Stimulated activated CD4-positive, alpha-beta T cell treated with anti-CD3 and anti-CD28 coated beads, Interleukin-1b, Interleukin-23, amount 100 ng/mL, for 1 hour (primary cell): ENCODE data around the gene LRP1B.
"Not testable (repeated sequence)": the region's sequence is repeated elsewhere in the genome, so short reads cannot be mapped to it uniquely, and the experiment has no call there.

Experiments
- DNase-seq, 2 donors: peaks; one replicate each; pipeline ENCODE4 v3.0.0-alpha.2; 2020; ENCODE audit warnings: low read depth in 2 of 2

The LRP1B gene

GRCh38 chr2:142104134-142104758 is 26.6 kb downstream of the LRP1B start:
- no peak for DNase-seq

- no peak for DNase-seq
Observed at GRCh38 chr2:142100970-142101369, 29.8 kb downstream of the LRP1B start.

GRCh38 chr2:142100139-142100873 is 30.5 kb downstream of the LRP1B start:
- no peak for DNase-seq

GRCh38 chr2:142097711-142098110 is 33.1 kb downstream of the LRP1B start:
- DNase-seq, result no peak

GRCh38 chr2:142095647-142096046 is 35.2 kb downstream of the LRP1B start:
- no peak for DNase-seq

- DNase-seq, result no peak
Observed at GRCh38 chr2:142094233-142094632, 36.6 kb downstream of the LRP1B start.

GRCh38 chr2:142088058-142088568 is 42.7 kb downstream of the LRP1B start:
- DNase-seq, result no peak

GRCh38 chr2:142087585-142087984 is 43.2 kb downstream of the LRP1B start:
- not testable (repeated sequence) for DNase-seq

- DNase-seq, result no peak
Observed at GRCh38 chr2:142082368-142082767, 48.4 kb downstream of the LRP1B start.

- DNase-seq, result no peak
Observed at GRCh38 chr2:142076317-142076716, 54.5 kb downstream of the LRP1B start.

GRCh38 chr2:142075826-142076225 is 55.0 kb downstream of the LRP1B start:
- DNase-seq, result no peak

GRCh38 chr2:142069251-142069888 is 61.4 kb downstream of the LRP1B start:
- no peak for DNase-seq

GRCh38 chr2:142065700-142066099 is 65.1 kb downstream of the LRP1B start:
- DNase-seq, result no peak

- no peak for DNase-seq
Observed at GRCh38 chr2:142065156-142065555, 65.7 kb downstream of the LRP1B start.

- no peak for DNase-seq
Observed at GRCh38 chr2:142061733-142062132, 69.1 kb downstream of the LRP1B start.

GRCh38 chr2:142058149-142058548 is 72.7 kb downstream of the LRP1B start:
- no peak for DNase-seq

- no peak for DNase-seq
Observed at GRCh38 chr2:142056784-142057183, 74.0 kb downstream of the LRP1B start.

- no peak for DNase-seq
Observed at GRCh38 chr2:142052220-142052863, 78.5 kb downstream of the LRP1B start.

- no peak for DNase-seq
Observed at GRCh38 chr2:142048581-142048980, 82.2 kb downstream of the LRP1B start.

GRCh38 chr2:142045641-142046040 is 85.2 kb downstream of the LRP1B start:
- DNase-seq, result no peak

GRCh38 chr2:142044197-142044596 is 86.6 kb downstream of the LRP1B start:
- no peak for DNase-seq

- DNase-seq, result no peak
Observed at GRCh38 chr2:142042536-142043199, 88.1 kb downstream of the LRP1B start.
